ENCODE data around the gene PDCD10. TPM values are rescaled to one million over a fixed set of nuclear protein-coding genes. Genes with fewer than 3 reads are reported as not detected.
A peak's percentile ranks its signal among the peaks of the same experiment; 100 is the strongest.

Gene PDCD10
- total RNA-seq (10 to 100 TPM; 32.1 to 53.9 (median 41.1) TPM), polyA plus RNA-seq (10 to 100 TPM; 12.6 to 72.4 TPM)
- long read RNA-seq, donor 1, transcript PDCD10-208 (9 exons, 1,360 nt) = major isoform, 22 of 47 reads
- long read RNA-seq, donor 1, transcript PDCD10-218 (8 exons, 1,276 nt) = minor isoform, 20 of 47 reads
- long read RNA-seq, donor 1, partial matches to known transcripts = 1 of 47 reads
- long read RNA-seq, donor 1, other reads (novel, unspliced or antisense) = 2 of 47 reads
- long read RNA-seq, donor 2, transcript PDCD10-218 (8 exons, 1,276 nt) = minor isoform, 26 of 95 reads
- long read RNA-seq, donor 2, transcript PDCD10-208 (9 exons, 1,360 nt) = major isoform, 61 of 95 reads
- long read RNA-seq, donor 2, partial matches to known transcripts = 2 of 95 reads
- long read RNA-seq, donor 2, other reads (novel, unspliced or antisense) = 5 of 95 reads
- long read RNA-seq, donor 3, transcript PDCD10-208 (9 exons, 1,360 nt) = major isoform, 26 of 42 reads
- long read RNA-seq, donor 3, transcript PDCD10-218 (8 exons, 1,276 nt) = minor isoform, 15 of 42 reads
- long read RNA-seq, donor 3, partial matches to known transcripts = 0 of 42 reads
- long read RNA-seq, donor 3, other reads (novel, unspliced or antisense) = 1 of 42 reads

GRCh38 chr3:167734498-167735232 lies at the start of gene PDCD10:
Gene PDCD10 (minus strand): TSS chr3:167734892. CDS start chr3:167720157, 14,735 bp downstream.
- TF ChIP-seq CTCF (IDR thresholded peaks at IDR 0.05) = no peak
- TF ChIP-seq POLR2A (IDR thresholded peaks at IDR 0.05) = peak in 1 of 2 donors; percentile 71
- peak; percentile 98 to 99 (median 98) for DNase-seq
- Histone ChIP-seq H3K27ac (peak within 1 kb of the TSS; percentile 81 to 95 (median 93)), H3K4me1 (peaks cover 4 to 55% (median 33%) of the 10 kb centered on the region in 12 donors), H3K36me3 (no peaks in the 10 kb centered on the region), H3K4me3 (peak within 1 kb of the TSS; percentile 72 to 94 (median 84)), H3K27me3 (no peaks in the 10 kb centered on the region), H3K9me3 (no peaks in the 10 kb centered on the region)
- ATAC-seq = peak; percentile 96 to 97 (median 96)
- 0% methylated on average over 42 to 49 of the region's 49 CpGs for WGBS, 4 donors
- intact Hi-C loops (cut with DNase I) = loop anchor here in 9 of 10 donors (2.0 to 10.0 kb wide), 12 partner anchors 73 to 360 kb away; partner anchors contain the start of gene GOLIM4 (in 1 of the 9)

GRCh38 chr3:167783781-167784180 lies 49.1 kb upstream of the PDCD10 start:
- H3K27me3 ChIP-seq = no peaks in the 10 kb centered on the region
- H3K9me3 ChIP-seq = no peaks in the 10 kb centered on the region
- peak; percentile 61 to 83 (median 74) for ATAC-seq
- WGBS, 4 donors = 0 to 30% (median 17%) methylated on average over 1 of the region's 1 CpG
- peaks cover 0 to 24% (median 2%) of the 10 kb centered on the region in 12 donors for H3K4me1 ChIP-seq
- intact Hi-C loops (cut with DNase I) = no loop called here
- no peak overlapping the region for H3K4me3 ChIP-seq
- H3K27ac ChIP-seq = peak overlapping the region in 3 of 12 donors; percentile 25 to 50 (median 40)
- no peaks in the 10 kb centered on the region for H3K36me3 ChIP-seq
- no peak for TF ChIP-seq POLR2A (IDR thresholded peaks at IDR 0.05)
- DNase-seq = peak in 3 of 5 donors; percentile 11 to 45 (median 19)

- no peak for ATAC-seq
These were observed 45.7 kb upstream of the PDCD10 start for GRCh38 chr3:167780214-167780883.

More at GRCh38 chr3:167780214-167780883, 45.7 kb upstream of the PDCD10 start:
- H3K36me3 ChIP-seq = no peaks in the 10 kb centered on the region
- intact Hi-C loops (cut with DNase I) = no loop called here
- H3K9me3 ChIP-seq = peaks cover 0 to 14% (median 5%) of the 10 kb centered on the region in 12 donors
- H3K27ac ChIP-seq = no peak overlapping the region
- H3K4me1 ChIP-seq = peaks cover 0 to 14% (median 2%) of the 10 kb centered on the region in 12 donors
- 92 to 97% (median 93%) methylated on average over 2 of the region's 2 CpGs for WGBS, 4 donors
- no peak overlapping the region for H3K4me3 ChIP-seq
- TF ChIP-seq CTCF (IDR thresholded peaks at IDR 0.05) (no peak), POLR2A (IDR thresholded peaks at IDR 0.05) (no peak)
- H3K27me3 ChIP-seq = no peaks in the 10 kb centered on the region
- no peak for DNase-seq
